H9 (cell line): ENCODE results near the gene NPB. TPM values are rescaled to one million over a fixed set of nuclear protein-coding genes. Genes with fewer than 3 reads are reported as not detected.

Experiments used
- DNase-seq: peaks from one replicate; pipeline ENCODE4 v3.0.0-alpha.2; 2017
- H2AFZ ChIP-seq: one replicate; pipeline ENCODE4 v1.6.1; 2013; ENCODE audit warnings: mild to moderate bottlenecking, low read length, control low read depth, moderate library complexity
- H2AK5ac ChIP-seq: 2 replicates; pipeline ENCODE4 v1.6.1; 2013; ENCODE audit warnings: low read length, control low read depth, mixed read lengths; ENCODE audit not compliant: insufficient read length
- H2BK120ac ChIP-seq: one replicate; pipeline ENCODE4 v1.6.1; 2013; ENCODE audit warnings: low read depth, mild to moderate bottlenecking, low read length, control low read depth, inconsistent platforms; ENCODE audit not compliant: poor library complexity, severe bottlenecking
- H2BK12ac ChIP-seq: 2 replicates; pipeline ENCODE4 v1.6.1; 2013; ENCODE audit warnings: low read length, control low read depth, mixed read lengths, low read depth; ENCODE audit not compliant: insufficient read length
- H2BK15ac ChIP-seq: 2 replicates; pipeline ENCODE4 v1.6.1; 2013; ENCODE audit warnings: low read depth, low read length, control low read depth
- H2BK20ac ChIP-seq: one replicate; pipeline ENCODE4 v1.6.1; 2013; ENCODE audit warnings: low read depth, mild to moderate bottlenecking, low read length, control low read depth, inconsistent platforms; ENCODE audit not compliant: poor library complexity, severe bottlenecking
- H2BK5ac ChIP-seq: 2 replicates; pipeline ENCODE4 v1.6.1; 2013; ENCODE audit warnings: low read length, control low read depth, mixed read lengths; ENCODE audit not compliant: insufficient read length
- H3K14ac ChIP-seq: 2 replicates; pipeline ENCODE4 v1.6.1; 2013; ENCODE audit warnings: low read length, control low read depth; ENCODE audit not compliant: insufficient read depth
- H3K18ac ChIP-seq: 2 replicates; pipeline ENCODE4 v1.6.1; 2013; ENCODE audit warnings: low read depth, mild to moderate bottlenecking, mixed read lengths, low read length, control low read depth; ENCODE audit not compliant: insufficient read length
- H3K23ac ChIP-seq: 2 replicates; pipeline ENCODE4 v1.6.1; 2013; ENCODE audit warnings: low read length, control low read depth, mixed read lengths, low read depth; ENCODE audit not compliant: insufficient read length
- H3K23me2 ChIP-seq: 2 replicates; pipeline ENCODE4 v1.6.1; 2013; ENCODE audit warnings: low read depth, mild to moderate bottlenecking, mixed read lengths, low read length, control low read depth; ENCODE audit not compliant: insufficient read length, poor library complexity, severe bottlenecking
- H3K27ac ChIP-seq: 2 replicates; pipeline ENCODE4 v1.5.1; 2013; ENCODE audit warnings: low read length, control low read depth, mixed read lengths, low read depth; ENCODE audit not compliant: insufficient read length
- H3K27me3 ChIP-seq: 2 replicates; pipeline ENCODE4 v1.6.1; 2013; ENCODE audit warnings: low read length, control low read depth, inconsistent platforms; ENCODE audit not compliant: insufficient read depth
- H3K4ac ChIP-seq: 2 replicates; pipeline ENCODE4 v1.6.1; 2013; ENCODE audit warnings: low read depth, mild to moderate bottlenecking, control low read depth, inconsistent platforms, low read length, moderate library complexity
- H3K4me1 ChIP-seq: 2 replicates; pipeline ENCODE4 v1.6.1; 2013; ENCODE audit warnings: low read length, control low read depth, inconsistent platforms; ENCODE audit not compliant: insufficient read depth
- H3K4me2 ChIP-seq: 2 replicates; pipeline ENCODE4 v1.6.1; 2013; ENCODE audit warnings: low read length, control low read depth, mixed read lengths; ENCODE audit not compliant: insufficient read length, insufficient read depth
- H3K56ac ChIP-seq: 2 replicates; pipeline ENCODE4 v1.6.1; 2013; ENCODE audit warnings: low read depth, mild to moderate bottlenecking, mixed read lengths, low read length, control low read depth; ENCODE audit not compliant: insufficient read length
- H3K79me1 ChIP-seq: 2 replicates; pipeline ENCODE4 v1.6.1; 2013; ENCODE audit warnings: low read depth, mild to moderate bottlenecking, moderate library complexity, low read length, control low read depth, inconsistent platforms; ENCODE audit not compliant: insufficient read depth, poor library complexity, severe bottlenecking
- H3K79me2 ChIP-seq: 2 replicates; pipeline ENCODE4 v1.6.1; 2013; ENCODE audit warnings: low read length, control low read depth, inconsistent platforms; ENCODE audit not compliant: insufficient read depth
- H3K9ac ChIP-seq: 2 replicates; pipeline ENCODE4 v1.6.1; 2013; ENCODE audit warnings: low read length, control low read depth, mixed read lengths; ENCODE audit not compliant: insufficient read length; ENCODE audit errors: extremely low read depth
- H3K9me3 ChIP-seq: one replicate; pipeline ENCODE4 v1.6.1; 2013; ENCODE audit warnings: low read depth, low read length, inconsistent platforms; ENCODE audit not compliant: control insufficient read depth
- H3T11ph ChIP-seq: one replicate; pipeline ENCODE4 v1.6.1; 2013; ENCODE audit warnings: mild to moderate bottlenecking, low read length, control low read depth, inconsistent platforms
- H4K20me1 ChIP-seq: one replicate; pipeline ENCODE4 v1.6.1; 2013; ENCODE audit not compliant: control insufficient read depth, insufficient read length, insufficient read depth
- H4K5ac ChIP-seq: 2 replicates; pipeline ENCODE4 v1.6.1; 2013; ENCODE audit warnings: low read depth, mild to moderate bottlenecking, mixed read lengths, low read length, control low read depth; ENCODE audit not compliant: insufficient read length
- H4K8ac ChIP-seq: replicated peaks from 2 replicates; pipeline ENCODE4 v1.6.1; 2013; ENCODE audit warnings: low read length, control low read depth, mixed read lengths, low read depth; ENCODE audit not compliant: insufficient read length
- H4K91ac ChIP-seq: 2 replicates; pipeline ENCODE4 v1.6.1; 2013; ENCODE audit warnings: low read depth, mild to moderate bottlenecking, moderate library complexity, mixed read lengths, low read length, control low read depth; ENCODE audit not compliant: insufficient read length
- H3K27ac Mint-ChIP-seq, 3 experiments: 2 replicates in 2 of 3; 3 replicates in 1 of 3; pipeline ENCODE4 v1.8.0; 2020 to 2021; ENCODE audit warnings: mixed read lengths in 3 of 3, mild to moderate bottlenecking in 1 of 3, moderate library complexity in 1 of 3
- H3K27me3 Mint-ChIP-seq: 2 replicates; pipeline ENCODE4 v1.8.0; 2021; ENCODE audit warnings: low read depth, mild to moderate bottlenecking, moderate library complexity, mixed read lengths
- H3K36me3 Mint-ChIP-seq, 3 experiments: 2 replicates in 2 of 3; 3 replicates in 1 of 3; pipeline ENCODE4 v1.8.0; 2020 to 2021; ENCODE audit warnings: low read depth in 3 of 3, mixed read lengths in 3 of 3; ENCODE audit not compliant: insufficient read depth in 1 of 3
- H3K4me1 Mint-ChIP-seq, 2 experiments: 2 replicates each; pipeline ENCODE4 v1.8.0; 2020; ENCODE audit warnings: mixed read lengths in 2 of 2
- H3K4me3 Mint-ChIP-seq, 2 experiments: 2 replicates in 1 of 2; 3 replicates in 1 of 2; pipeline ENCODE4 v1.8.0; 2020 to 2021; ENCODE audit warnings: mild to moderate bottlenecking in 2 of 2, mixed read lengths in 2 of 2, moderate library complexity in 1 of 2
- H3K9me3 Mint-ChIP-seq, 2 experiments: 2 replicates in 1 of 2; 3 replicates in 1 of 2; pipeline ENCODE4 v1.8.0; 2020; ENCODE audit warnings: mild to moderate bottlenecking in 2 of 2, mixed read lengths in 2 of 2, moderate library complexity in 1 of 2
- CTCF ChIP-seq: fragments of 200-600 bp; sonication (generic); conservative IDR thresholded peaks from 3 replicates; pipeline ENCODE4 v1.8.0; 2021; ENCODE audit warnings: antibody characterized with exemption, mild to moderate bottlenecking
- WGBS: extraction: QIAGEN DNeasy Blood & Tissue Kit; methylation state at CpG from one replicate; pipeline ENCODE4 v1.1.7; 2013; ENCODE audit warnings: missing lambda C conversion rate, low lambda C conversion rate, mixed read lengths; ENCODE audit not compliant: insufficient read length; ENCODE audit errors: extremely low coverage; 5-methylcytosine and 5-hydroxymethylcytosine counted together
- total RNA-seq: library from RNA; stranded (reverse); gene quantifications from 2 replicates; pipeline ENCODE4 v1.2.1, GENCODE V29; 2021

NPB gene
- total RNA-seq, 1 experiment from 2014 or later: 2.1 TPM

DNA sequence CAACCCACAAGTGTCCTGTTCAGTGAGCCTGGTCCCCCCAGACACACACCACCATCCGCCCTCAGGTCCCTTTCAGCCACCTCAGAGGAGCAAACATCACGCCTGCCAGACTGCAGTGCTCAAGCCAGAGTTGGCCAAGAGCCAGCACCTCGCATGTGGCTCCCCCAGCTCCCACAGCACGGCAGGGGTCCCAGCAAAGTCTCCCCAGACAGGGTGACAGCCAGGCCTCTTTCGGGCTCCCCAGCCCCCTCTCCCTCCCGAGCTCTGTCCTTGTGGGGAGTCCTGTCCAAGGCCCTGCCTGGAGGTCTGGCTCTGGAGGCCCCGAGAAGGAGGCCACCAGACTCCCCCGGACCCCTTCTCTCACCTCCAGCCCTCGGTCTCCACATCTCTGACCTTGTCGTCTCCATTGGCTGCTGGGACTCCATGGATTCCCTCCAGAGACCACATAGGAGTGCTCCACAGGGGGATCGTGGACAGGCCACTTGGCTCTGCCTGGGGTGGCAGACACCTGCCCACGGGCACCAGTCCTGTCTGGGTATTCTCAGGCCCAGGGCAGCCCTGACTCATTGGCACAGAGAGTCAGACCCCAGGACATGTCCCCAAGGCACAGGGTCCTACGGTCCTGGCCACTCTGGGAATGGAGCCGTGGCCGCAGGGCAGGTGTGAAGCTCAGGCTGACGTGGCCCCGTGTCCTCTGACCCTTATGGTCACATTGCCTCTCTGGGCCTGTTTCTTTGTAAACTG, 46.8 kb downstream of the NPB start:
- H2BK20ac ChIP-seq: no peak overlapping the region
- no peak overlapping the region for H2BK5ac ChIP-seq
- Mint-ChIP-seq H3K4me3 (no peak overlapping the region), H3K4me1 (peaks cover 5 to 14% of the 10 kb centered on the region in 2 experiments), H3K9me3 (no peaks in the 10 kb centered on the region), H3K27ac (no peak overlapping the region; a peak in 2 of 7 replicates), H3K27me3 (peaks cover 63% of the 10 kb centered on the region), H3K36me3 (no peaks in the 10 kb centered on the region)
- no peak overlapping the region for H3K23ac ChIP-seq
- H3K18ac ChIP-seq: no peak overlapping the region
- DNase-seq: no peak
- no peak overlapping the region for H3K4me2 ChIP-seq
- H3K79me1 ChIP-seq: no peaks in the 10 kb centered on the region
- H4K91ac ChIP-seq: no peak overlapping the region
- H3K9ac ChIP-seq: no peak overlapping the region
- H4K8ac ChIP-seq: no peak overlapping the region
- H4K20me1 ChIP-seq: no peaks in the 10 kb centered on the region
- no peak overlapping the region for H3K56ac ChIP-seq
- H4K5ac ChIP-seq: no peak overlapping the region
- no peaks in the 10 kb centered on the region for H3K27me3 ChIP-seq
- H3T11ph ChIP-seq: no peak overlapping the region
- no peak overlapping the region for H3K4ac ChIP-seq
- no peak overlapping the region for H2AK5ac ChIP-seq
- no peak overlapping the region for H3K27ac ChIP-seq
- no peaks in the 10 kb centered on the region for H3K79me2 ChIP-seq
- no peak for TF ChIP-seq CTCF
- no peak overlapping the region for H2BK12ac ChIP-seq
- H2BK15ac ChIP-seq: no peak overlapping the region
- no CpG with 5 or more reads among the region's 17 CpGs for WGBS
- no peaks in the 10 kb centered on the region for H3K23me2 ChIP-seq
- no peaks in the 10 kb centered on the region for H3K9me3 ChIP-seq
- H2BK120ac ChIP-seq: no peak overlapping the region
- H3K14ac ChIP-seq: no peak overlapping the region
- H3K4me1 ChIP-seq: no peaks in the 10 kb centered on the region; the same call in 1 of the 2 replicates
- H2AFZ ChIP-seq: no peak overlapping the region
